Panc1 (cell line): Measurements from ENCODE around the gene PCNX2. TPM values are rescaled to one million over a fixed set of nuclear protein-coding genes. Genes with fewer than 3 reads are reported as not detected.

ENCODE experiments used
- ATAC-seq: fragments of 200-7000 bp; cut with Tn5 transposase; 2 replicates; pipeline ENCODE4 v1.9.1; 2020; ENCODE audit warnings: mild to moderate bottlenecking, moderate library complexity
- BruUV-seq: library from RNA; stranded (reverse); fragments of 400-500 nt; replicated peaks from 2 replicates; lab custom pipeline; 2021; lab: Mats Ljungman, UMichigan
- CTCF ChIA-PET: fragments of 300-600 bp; sonication (Branson Sonifier 250); formaldehyde crosslinking; loops from one replicate; lab custom pipeline; 2022; ENCODE audit warnings: antibody characterized with exemption; lab: Charles Lee
- POLR2A ChIA-PET: fragments of 300-600 bp; sonication (Branson Sonifier 250); formaldehyde crosslinking; loops from one replicate; lab custom pipeline; 2022; ENCODE audit warnings: antibody characterized with exemption; lab: Charles Lee
- DNase-seq: peaks from one replicate; pipeline ENCODE4 v3.0.0-alpha.2; 2010; ENCODE audit warnings: low read depth, low spot score
- H3K27ac ChIP-seq: 2 replicates; pipeline ENCODE4 v1.5.1; 2011; ENCODE audit warnings: mild to moderate bottlenecking, low read length, inconsistent platforms
- H3K27me3 ChIP-seq: fragments of 200-500 bp; sonication (Bioruptor generic); 2 replicates; pipeline ENCODE4 v1.6.0; 2014; ENCODE audit warnings: low read length, inconsistent platforms; ENCODE audit not compliant: control insufficient read depth, insufficient read depth
- H3K36me3 ChIP-seq: fragments of 200-500 bp; sonication (Bioruptor generic); 2 replicates; pipeline ENCODE4 v1.5.1; 2014; ENCODE audit warnings: inconsistent platforms, mild to moderate bottlenecking, low read length, moderate library complexity; ENCODE audit not compliant: control insufficient read depth, insufficient read depth
- H3K4me1 ChIP-seq: 2 replicates; pipeline ENCODE4 v1.5.1; 2011; ENCODE audit warnings: inconsistent platforms, mild to moderate bottlenecking, low read length, moderate library complexity; ENCODE audit not compliant: control insufficient read depth, insufficient read depth
- H3K4me3 ChIP-seq, 2 experiments: 2 replicates each; pipeline ENCODE4 v1.5.1; 2011 to 2012; ENCODE audit warnings: low read depth in 2 of 2, low read length in 2 of 2, mild to moderate bottlenecking in 2 of 2, inconsistent platforms in 1 of 2, moderate library complexity in 1 of 2
- H3K9me3 ChIP-seq: fragments of 200-500 bp; sonication (Bioruptor generic); 2 replicates; pipeline ENCODE4 v1.5.1; 2014; ENCODE audit warnings: low read depth, mild to moderate bottlenecking, inconsistent platforms, low read length, moderate library complexity; ENCODE audit not compliant: control insufficient read depth, insufficient read depth
- CTCF ChIP-seq: fragments of 450-650 bp; IDR thresholded peaks from 2 replicates; pipeline ENCODE4 v1.5.1; 2017; ENCODE audit warnings: mild to moderate bottlenecking
- POLR2AphosphoS5 ChIP-seq: IDR thresholded peaks from 2 replicates; pipeline ENCODE4 v1.6.1; 2012; ENCODE audit warnings: mild to moderate bottlenecking, low read depth, low read length, moderate library complexity
- REST ChIP-seq, 2 experiments: IDR thresholded peaks; 2 replicates each; pipeline ENCODE4 v1.6.1; 2011 to 2012; ENCODE audit warnings: low read depth in 2 of 2, control low read depth in 1 of 2, low read length in 1 of 2, mild to moderate bottlenecking in 1 of 2, moderate library complexity in 1 of 2; ENCODE audit not compliant: insufficient read depth in 1 of 2
- SIN3A ChIP-seq: IDR thresholded peaks from 2 replicates; pipeline ENCODE4 v1.6.1; 2012; ENCODE audit warnings: low read depth, mild to moderate bottlenecking, low read length, moderate library complexity, borderline replicate concordance; ENCODE audit not compliant: insufficient read depth
- TCF7L2 ChIP-seq: IDR thresholded peaks from 2 replicates; pipeline ENCODE4 v1.6.1; 2011; ENCODE audit warnings: mild to moderate bottlenecking, low read depth, low read length, inconsistent platforms
- in situ Hi-C: cut with HindIII; loops from 2 replicates; pipeline ENCODE4 v1.10.0; 2016; ENCODE audit warnings: low sequenced_read_pairs, low pct_unique_long_range_greater_than_20kb
- intact Hi-C: fragments of 100-400 bp; cut with micrococcal nuclease; formaldehyde crosslinking; loops from one replicate; pipeline ENCODE4 v1.10.0; 2022; ENCODE audit not compliant: unreplicated experiment
- total RNA-seq: library from RNA; stranded (reverse); gene quantifications from one replicate; pipeline ENCODE4 v1.2.1, GENCODE V29; 2021; ENCODE audit not compliant: unreplicated experiment

Gene PCNX2
- total RNA-seq, 1 experiment from 2014 or later: 2.6 TPM

DNA sequence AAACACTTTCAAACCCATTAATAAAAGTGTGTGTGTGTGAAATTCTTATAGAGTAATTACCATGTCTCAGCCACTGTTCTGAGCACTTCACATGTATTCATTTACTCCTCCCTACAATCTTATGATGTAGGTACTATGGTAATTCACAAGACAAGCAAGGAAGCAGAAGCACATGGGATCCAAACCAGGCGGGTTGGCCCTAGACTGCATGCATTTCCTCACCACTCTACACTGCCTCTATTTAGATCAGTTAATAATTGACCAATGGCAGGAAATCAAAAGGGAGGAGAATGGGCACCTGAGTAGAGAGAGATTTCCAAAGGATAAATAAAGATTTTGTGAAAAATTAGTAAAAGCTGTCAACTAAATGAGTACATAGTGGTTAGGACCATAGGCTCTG lies 47.7 kb upstream of the PCNX2 start:
- intact Hi-C loops: no loop called here
- no peak for TF ChIP-seq POLR2AphosphoS5
- CTCF ChIA-PET: no interaction called here

GRCh38 chr1:233342086-233342485 lies 46.6 kb upstream of the PCNX2 start:
- Histone ChIP-seq H3K4me3 (no peak overlapping the region), H3K27ac (no peak overlapping the region), H3K9me3 (no peaks in the 10 kb centered on the region), H3K4me1 (no peaks in the 10 kb centered on the region), H3K27me3 (no peaks in the 10 kb centered on the region; the same call in 1 of the 2 replicates), H3K36me3 (no peaks in the 10 kb centered on the region)
- intact Hi-C loops (no loop called here), in situ Hi-C loops (no loop called here)
- ChIA-PET CTCF (no interaction called here), POLR2A (no interaction called here)
- ATAC-seq: no peak
- TF ChIP-seq TCF7L2 (no peak), SIN3A (no peak), CTCF (no peak), POLR2AphosphoS5 (no peak), REST (IDR thresholded peaks at IDR 0.05; ENCODE audit: insufficient read depth in 1 of 2, low read depth in 2 of 2, low read length in 1 of 2) (no peak)
- BruUV-seq: no TSS peak
- no peak for DNase-seq

More for the DNA sequence above, 47.7 kb upstream of the PCNX2 start:
- BruUV-seq: no TSS peak
- ATAC-seq: no peak
- no peaks in the 10 kb centered on the region for H3K36me3 ChIP-seq
- H3K4me3 ChIP-seq: no peak overlapping the region
- in situ Hi-C loops: no loop called here
- DNase-seq: no peak
- POLR2A ChIA-PET: no interaction called here
- no peak overlapping the region for H3K27ac ChIP-seq
- H3K4me1 ChIP-seq: no peaks in the 10 kb centered on the region
- no peaks in the 10 kb centered on the region for H3K27me3 ChIP-seq
- no peaks in the 10 kb centered on the region for H3K9me3 ChIP-seq

GRCh38 chr1:233340966-233341516 lies 45.5 kb upstream of the PCNX2 start:
- ATAC-seq: no peak
- no peak for DNase-seq
- CTCF ChIA-PET: no interaction called here
- Histone ChIP-seq H3K27ac (no peak overlapping the region), H3K9me3 (no peaks in the 10 kb centered on the region), H3K27me3 (no peaks in the 10 kb centered on the region; the same call in 1 of the 2 replicates), H3K36me3 (no peaks in the 10 kb centered on the region), H3K4me1 (no peaks in the 10 kb centered on the region), H3K4me3 (no peak overlapping the region)
- no peak for TF ChIP-seq CTCF
- intact Hi-C loops (no loop called here), in situ Hi-C loops (no loop called here)
- POLR2A ChIA-PET: no interaction called here
- no TSS peak for BruUV-seq
